CD4-positive, alpha-beta T cell treated with Interleukin-21 for 1 hour (primary cell): Measurements from ENCODE around the gene PTK7.
A peak's percentile ranks its signal among the peaks of the same experiment; 100 is the strongest.
"Not testable (repeated sequence)": the region's sequence is repeated elsewhere in the genome, so short reads cannot be mapped to it uniquely, and the experiment has no call there.

Source experiments
- DNase-seq: peaks from one replicate; pipeline ENCODE4 v3.0.0-alpha.2; 2020

PTK7 gene

DNA sequence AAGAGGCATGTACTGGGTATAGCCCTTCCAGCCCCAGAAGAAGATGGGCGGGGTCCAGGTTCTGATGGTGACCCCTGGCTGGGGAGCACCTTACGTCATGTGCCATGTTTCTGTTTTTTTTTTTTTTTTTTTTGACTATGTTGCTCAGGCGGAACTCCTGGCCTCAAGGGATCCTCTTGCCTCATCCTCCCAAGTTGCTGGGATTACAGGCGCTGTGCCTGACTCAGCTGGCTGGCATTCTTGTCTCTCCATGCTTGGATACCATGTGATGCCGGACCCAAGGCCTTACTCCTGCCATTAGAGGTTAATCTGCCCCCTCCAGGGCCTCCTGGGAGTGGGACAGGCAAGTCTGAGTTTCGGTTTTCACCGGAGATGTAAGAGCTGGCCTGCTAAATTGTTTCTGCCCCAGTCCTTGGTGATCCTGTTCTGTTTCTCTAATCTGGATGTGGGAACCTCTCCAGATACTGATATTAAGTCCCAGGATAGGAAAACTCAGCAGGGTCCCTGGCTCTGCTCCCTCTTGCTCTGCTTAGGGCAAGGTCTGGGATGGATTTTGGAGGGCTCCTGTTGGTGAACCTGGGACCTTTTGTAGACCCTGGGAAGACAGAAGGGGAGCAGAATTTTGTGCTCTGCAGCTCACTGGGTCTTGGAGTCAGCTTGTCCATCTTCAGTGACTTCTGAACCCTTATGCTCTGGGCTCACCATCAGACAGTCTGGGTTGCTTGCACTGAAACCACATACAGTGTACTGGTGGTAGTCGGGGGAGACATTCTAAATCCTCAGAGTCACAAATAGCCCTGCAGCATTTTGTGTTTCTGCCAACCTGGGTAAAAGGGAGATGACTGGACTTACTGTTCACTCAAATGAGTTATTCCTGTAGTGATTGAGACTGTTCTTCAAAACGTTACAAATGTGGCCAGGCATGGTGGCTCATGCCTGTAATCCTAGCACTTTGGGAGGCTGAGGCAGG, 45.1 kb downstream of the PTK7 start:
- DNase-seq, result no peak

DNA sequence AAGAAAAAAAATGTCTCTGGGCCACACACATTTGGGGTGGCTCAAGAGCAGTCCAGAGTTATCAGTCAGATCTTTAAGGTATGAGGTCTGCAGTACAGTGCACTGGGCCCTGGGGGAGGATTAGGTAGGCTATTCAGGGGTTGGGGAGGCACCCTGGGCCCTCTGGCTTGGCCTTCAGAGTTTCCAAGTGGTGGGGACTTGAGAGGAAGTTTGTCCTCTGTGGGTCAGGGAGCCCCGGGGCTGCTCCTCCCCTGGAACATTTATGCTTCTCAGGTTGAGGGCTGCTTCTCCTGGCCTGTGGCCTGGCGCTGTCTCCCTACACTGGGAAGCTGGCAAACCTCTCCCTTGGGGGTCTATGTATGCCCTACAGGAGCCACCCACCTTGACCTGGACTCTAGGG, 46.0 kb downstream of the PTK7 start:
- no peak for DNase-seq

DNA sequence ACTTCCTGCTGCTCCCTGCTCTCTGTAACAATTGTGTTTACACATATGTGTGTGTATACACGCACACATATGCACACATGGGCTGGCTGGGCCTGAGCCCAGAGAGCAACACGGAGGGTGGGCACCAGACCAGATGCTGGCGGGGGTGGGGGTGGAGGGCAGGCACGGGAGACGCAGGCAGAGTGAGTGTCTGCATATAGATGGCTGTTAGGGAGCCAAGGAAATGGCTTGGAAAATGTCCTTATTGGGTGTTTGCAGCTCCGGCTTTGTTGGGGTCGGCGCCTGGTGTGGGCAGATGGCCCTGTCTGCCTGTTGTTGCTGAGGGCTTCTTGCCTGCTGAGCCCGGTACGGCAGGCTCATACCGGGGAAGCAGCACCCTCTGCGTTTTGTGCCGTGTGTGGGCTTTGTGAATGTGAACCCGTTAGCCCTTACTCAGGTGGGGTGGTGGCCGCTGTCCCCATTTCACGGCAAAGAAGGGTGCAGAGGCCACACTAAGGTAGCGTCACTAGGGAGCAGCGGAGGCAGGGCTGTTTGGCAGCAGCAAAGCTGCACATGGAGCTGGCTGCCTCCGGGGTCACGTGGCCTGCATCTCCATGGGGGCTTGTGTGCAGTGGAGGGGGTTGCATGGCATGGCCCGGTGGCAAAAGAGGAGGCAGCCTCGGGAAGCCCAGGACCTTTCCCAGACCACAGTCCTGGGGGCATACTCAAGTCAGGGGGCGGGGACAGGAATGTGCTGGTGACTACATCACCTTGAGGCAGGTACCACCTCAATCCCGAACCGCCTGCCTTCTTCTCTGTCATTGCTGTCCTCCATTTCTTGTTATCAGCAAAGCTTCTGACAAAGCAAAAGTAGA, 47.6 kb downstream of the PTK7 start:
- DNase-seq, result no peak

DNA sequence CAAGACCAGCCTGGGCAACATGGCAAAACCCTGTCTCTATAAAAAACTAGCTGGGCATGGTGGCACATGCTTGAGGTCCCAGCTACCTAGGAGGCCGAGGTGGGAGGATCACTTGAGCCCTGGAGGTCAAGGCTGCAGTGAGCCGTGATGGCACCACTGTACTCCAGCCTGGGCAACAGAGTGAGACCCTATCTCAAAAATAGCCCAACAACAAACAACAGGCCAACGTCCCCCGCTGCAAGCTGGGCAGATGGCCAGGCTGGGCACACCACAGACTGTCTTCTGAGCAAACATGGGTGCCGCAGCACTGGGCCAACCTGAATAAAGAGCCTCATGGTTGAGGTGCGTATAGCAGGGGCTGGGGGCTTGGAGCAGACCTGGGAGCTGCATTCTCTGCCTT, 48.4 kb downstream of the PTK7 start:
- no peak for DNase-seq

DNA sequence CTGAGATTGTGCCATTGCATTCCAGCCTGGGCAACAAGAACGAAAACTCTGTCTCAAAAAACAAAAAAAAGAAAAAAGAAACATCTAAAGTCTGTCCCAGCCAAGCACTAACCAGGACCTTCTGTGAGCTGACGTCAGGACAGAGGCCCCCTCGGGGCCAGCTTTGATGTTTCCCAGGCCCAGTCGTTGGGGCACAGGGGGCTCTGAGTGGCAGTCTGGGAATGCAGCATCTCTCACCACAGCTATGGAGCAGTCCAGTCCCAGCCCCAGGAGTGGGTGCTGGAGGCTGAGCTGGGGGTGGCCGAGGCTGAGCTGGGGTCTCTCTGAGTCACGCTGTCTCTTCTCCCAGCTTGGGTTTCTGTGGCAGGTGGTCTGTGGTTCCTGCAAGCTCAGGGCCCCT, 49.0 kb downstream of the PTK7 start:
- DNase-seq, result no peak

DNA sequence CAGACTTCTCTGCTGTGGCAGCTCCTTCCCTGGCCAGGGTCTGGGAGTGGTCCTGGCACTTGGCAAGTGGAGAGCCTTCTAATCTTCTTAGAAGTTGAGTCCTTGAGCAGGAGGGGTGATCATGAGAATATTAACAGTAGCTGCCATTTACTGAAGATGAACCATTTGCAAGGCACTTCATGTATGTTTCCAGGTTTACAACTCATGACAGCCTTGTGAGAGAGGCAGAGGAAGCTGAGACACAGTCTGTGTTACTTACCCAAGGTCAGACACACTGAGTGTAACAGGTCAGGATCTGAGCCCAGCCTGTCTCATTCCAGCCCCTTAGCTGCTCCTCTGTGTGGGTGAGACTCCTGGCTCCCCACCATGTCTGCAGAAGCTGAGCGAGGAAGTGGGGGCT, 49.4 kb downstream of the PTK7 start:
- no peak for DNase-seq

DNA sequence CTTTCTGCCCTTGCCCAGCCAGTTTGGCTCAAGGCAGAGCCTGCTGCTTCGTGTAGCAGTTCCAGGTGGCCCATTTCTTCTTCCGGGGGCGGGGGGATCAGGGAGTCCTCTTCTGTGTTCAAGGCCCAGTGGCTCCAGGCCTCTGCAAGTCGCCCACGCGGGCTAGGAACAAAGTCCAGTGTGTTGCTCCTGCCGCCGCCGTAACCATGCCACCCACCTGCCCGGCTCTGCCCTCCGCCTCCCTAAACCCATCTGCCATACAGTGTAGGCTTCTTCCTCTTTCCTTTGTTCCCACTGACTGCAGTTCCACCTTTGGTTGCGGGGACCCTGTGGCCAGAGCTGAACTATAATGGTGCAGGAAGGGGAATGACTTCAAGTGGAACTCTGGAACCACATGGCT, 51.1 kb downstream of the PTK7 start:
- DNase-seq, result no peak

DNA sequence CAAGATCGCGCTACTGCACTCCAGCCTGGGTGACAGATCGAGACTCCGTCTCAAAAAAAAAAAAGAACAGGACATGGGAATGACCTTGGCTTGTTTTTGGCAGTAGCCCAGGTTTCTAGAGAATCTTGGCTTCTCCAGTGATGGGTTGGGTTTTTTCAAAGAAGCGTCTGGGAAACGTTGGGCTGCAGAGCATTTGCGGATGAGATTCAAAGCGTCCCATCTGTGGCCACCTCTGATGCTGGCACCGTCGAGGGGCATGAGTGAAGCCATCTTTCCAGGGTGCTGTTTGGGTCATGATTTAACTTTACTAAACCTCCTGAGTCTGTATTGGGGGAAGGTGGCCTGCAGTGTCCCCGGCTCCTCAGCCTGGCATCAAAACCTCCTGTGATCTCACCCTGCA, 51.8 kb downstream of the PTK7 start:
- DNase-seq, result no peak

DNA sequence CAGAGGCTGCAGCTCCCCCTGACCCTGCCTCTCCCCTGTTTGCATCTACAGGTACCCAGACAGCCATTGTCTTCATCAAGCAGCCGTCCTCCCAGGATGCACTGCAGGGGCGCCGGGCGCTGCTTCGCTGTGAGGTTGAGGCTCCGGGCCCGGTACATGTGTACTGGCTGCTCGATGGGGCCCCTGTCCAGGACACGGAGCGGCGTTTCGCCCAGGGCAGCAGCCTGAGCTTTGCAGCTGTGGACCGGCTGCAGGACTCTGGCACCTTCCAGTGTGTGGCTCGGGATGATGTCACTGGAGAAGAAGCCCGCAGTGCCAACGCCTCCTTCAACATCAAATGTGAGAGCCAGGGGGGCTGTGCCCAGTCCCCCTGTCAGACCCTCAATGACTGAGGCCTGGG, 52.8 kb downstream of the PTK7 start:
- DNase-seq, result no peak

DNA sequence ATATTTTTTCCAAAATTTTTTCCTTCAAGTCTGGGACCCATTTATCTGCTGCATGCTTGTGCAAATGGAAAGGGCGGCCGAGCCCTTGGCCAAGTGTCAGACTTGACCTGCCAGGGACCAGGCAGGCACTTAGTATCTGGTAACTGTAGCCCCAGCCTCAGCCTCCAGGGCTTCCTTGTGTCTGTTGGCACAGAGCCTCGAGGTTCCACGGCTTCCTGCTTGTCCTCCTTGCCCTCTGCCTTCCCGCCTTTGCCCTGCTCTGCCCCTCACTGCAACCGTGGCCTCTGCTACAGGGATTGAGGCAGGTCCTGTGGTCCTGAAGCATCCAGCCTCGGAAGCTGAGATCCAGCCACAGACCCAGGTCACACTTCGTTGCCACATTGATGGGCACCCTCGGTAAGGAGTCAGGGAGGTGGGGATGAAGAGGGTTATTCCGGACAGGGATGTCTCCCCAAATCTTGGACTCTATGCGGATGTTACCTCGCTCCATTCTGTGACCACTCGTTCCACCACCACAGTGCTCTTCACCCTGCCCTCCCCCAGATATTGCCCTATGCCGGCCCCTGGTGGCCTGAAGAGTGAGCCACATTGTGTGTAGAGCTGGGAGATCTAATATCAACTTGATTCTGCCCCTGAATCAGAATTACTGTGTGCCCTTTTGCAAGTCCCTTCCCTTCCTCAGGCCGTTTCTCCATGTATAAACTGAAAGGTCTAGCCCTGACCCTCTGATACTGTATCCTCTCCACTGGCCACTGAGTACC, 53.5 kb downstream of the PTK7 start:
- DNase-seq, result peak; percentile 31

DNA sequence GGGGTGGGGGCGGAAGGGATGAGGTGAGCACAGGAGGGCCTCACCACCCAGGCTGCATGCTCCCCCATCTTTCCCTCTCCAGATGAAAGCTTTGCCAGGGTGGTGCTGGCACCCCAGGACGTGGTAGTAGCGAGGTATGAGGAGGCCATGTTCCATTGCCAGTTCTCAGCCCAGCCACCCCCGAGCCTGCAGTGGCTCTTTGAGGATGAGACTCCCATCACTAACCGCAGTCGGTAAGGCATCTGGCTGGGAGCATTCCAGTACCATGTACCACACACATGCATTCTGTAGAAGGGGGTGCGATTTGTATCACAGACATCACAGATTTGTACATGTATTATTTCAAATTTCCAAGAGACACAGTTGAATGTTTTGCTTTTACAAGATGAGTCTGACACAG, 54.3 kb downstream of the PTK7 start:
- DNase-seq, result no peak

DNA sequence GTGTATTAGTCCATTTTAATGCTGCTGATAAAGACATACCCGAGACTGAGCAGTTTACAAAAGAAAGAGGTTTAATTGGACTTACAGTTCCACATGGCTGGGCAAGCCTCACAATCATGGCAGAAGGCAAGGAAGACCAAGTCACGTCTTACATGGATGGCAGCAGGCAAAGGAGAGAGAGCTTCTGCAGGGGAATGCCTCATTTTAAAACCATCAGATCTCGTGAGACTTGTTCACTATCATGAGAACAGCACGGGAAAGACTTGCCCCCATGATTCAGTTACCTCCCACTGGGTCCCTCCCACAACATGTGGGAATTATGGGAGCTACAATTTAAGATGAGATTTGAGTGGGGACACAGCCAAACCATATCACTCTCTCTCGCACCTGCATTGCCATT, 55.3 kb downstream of the PTK7 start:
- not testable (repeated sequence) for DNase-seq

DNA sequence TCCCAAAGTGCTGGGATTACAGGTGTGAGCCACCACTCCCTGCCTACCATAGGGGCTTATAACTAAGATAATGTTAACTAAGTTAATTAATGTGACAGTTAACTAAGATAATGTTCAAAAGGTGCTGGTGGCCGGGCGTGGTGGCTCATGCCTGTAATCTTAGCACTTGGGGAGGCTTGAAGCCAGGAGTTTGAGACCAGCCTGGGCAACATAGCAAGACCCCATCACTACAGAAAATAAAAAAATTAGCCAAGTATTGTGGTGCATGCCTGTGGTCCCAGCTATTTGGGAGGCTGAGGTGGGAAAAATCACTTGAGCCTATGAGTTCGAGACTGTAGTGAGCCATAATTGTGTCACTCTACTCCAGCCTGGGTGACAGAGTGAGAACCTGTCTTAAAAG, 62.2 kb downstream of the PTK7 start:
- no peak for DNase-seq

DNA sequence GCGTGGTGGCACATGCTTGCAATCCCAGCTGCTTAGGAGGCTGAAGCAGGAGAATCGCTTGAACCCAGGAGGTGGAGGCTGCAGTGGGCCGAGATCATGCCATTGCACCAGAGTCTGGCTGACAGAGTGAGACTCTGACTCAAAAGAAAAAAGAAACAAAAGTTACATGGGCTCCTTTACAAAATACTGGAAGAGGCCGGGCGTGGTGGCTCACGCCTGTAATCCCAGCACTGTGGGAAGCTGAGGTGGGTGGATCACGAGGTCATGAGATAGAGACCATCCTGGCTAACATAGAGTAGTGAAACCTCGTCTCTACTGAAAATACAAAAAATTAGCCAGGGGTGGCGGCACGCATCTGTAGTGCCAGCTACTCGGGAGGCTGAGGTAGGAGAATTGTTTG, 63.9 kb downstream of the PTK7 start:
- DNase-seq, result not testable (repeated sequence)

DNA sequence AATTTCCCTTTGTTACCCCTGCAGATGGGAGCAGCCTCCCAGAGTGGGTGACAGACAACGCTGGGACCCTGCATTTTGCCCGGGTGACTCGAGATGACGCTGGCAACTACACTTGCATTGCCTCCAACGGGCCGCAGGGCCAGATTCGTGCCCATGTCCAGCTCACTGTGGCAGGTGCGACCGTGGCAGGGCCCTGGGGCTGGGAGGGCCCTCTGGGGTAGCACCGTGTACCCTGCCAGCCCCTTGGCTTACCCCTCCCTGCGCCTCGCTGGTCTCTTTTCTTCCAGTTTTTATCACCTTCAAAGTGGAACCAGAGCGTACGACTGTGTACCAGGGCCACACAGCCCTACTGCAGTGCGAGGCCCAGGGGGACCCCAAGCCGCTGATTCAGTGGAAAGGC, 65.5 kb downstream of the PTK7 start:
- DNase-seq, result no peak

DNA sequence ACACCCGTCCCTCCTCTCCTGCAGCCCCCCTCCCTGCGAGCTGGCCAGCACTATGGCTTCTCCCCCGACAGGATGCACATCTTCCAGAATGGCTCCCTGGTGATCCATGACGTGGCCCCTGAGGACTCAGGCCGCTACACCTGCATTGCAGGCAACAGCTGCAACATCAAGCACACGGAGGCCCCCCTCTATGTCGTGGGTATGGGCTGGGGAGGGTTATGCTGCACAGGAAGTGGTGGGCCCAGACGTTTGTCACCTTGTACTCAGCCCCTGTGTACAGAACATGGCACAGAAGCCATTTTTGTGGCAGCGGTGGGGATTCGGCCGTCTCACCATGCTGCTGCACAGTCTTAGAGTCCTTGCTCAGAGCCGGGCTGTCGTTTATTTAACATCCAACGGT, 66.0 kb downstream of the PTK7 start:
- peak; percentile 34 for DNase-seq

DNA sequence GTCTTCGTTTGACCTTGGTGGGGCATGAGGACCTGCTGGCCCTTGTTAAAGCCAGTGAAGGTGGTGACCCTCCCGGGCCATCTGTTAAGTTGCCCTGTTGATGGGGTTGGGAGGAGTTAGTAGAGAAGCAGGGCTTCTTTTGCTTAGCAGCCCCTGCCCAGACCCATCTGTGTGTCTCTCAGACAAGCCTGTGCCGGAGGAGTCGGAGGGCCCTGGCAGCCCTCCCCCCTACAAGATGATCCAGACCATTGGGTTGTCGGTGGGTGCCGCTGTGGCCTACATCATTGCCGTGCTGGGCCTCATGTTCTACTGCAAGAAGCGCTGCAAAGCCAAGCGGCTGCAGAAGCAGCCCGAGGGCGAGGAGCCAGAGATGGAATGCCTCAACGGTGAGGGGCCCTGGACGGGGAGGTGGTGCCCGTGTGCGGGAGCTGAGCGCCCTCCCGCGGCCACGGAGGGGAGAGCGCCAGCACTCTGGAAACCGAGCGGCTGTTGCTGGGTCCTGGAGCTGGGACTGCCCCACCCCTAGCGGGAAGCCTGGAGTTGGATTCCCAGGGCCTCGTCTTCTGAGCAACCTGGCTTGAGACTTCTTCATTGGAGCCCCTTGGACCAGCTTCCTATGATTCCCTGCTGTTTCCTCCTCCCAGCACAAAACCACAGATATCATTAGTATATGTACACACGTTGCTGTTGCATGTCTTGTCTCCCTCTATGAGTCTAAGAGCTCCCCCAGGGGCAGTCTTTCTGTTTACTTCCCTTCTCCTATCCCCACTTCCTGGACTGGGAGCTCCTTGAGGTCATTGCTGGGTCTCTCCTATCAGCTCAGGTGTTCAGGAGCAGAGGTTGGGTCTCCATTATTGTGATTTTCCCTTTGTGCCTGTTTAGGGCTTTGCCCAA, 67.4 kb downstream of the PTK7 start:
- DNase-seq, result peak; percentile 77

DNA sequence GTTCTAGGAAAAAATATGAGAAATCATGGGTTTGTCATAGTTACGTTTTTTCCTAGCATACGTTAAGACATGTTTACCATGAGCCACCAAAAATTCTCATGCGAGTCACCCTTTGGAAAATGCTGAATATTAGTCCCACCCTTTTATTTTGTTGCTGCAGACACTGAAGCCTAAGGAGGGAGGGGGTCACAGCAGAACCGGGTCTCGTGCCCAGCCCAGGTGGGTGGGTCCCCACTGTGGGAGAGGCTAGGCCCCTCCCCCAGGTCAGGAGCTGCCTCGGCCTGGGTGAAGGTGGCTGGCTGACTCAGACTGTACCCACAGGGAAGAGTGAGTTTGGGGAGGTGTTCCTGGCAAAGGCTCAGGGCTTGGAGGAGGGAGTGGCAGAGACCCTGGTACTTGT, 68.8 kb downstream of the PTK7 start:
- no peak for DNase-seq

DNA sequence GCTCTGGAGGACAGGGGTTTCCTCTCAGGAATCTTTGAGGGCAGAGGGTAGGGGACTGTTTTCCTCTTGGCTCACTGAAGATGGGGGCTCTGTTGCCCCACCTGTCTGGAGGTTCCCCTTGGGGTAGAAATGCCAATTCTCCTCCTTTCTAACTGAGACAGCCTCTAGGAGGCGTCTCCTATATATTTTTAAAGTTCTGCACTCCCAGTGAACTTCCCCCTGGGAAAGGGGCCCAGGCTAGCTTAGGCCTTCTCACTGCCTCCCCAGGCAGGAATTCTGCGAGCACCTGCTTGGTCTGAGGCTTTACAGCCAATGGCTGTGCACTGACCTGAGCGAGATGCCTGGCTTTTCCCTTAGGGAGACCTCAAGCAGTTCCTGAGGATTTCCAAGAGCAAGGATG, 70.1 kb downstream of the PTK7 start:
- DNase-seq, result no peak

DNA sequence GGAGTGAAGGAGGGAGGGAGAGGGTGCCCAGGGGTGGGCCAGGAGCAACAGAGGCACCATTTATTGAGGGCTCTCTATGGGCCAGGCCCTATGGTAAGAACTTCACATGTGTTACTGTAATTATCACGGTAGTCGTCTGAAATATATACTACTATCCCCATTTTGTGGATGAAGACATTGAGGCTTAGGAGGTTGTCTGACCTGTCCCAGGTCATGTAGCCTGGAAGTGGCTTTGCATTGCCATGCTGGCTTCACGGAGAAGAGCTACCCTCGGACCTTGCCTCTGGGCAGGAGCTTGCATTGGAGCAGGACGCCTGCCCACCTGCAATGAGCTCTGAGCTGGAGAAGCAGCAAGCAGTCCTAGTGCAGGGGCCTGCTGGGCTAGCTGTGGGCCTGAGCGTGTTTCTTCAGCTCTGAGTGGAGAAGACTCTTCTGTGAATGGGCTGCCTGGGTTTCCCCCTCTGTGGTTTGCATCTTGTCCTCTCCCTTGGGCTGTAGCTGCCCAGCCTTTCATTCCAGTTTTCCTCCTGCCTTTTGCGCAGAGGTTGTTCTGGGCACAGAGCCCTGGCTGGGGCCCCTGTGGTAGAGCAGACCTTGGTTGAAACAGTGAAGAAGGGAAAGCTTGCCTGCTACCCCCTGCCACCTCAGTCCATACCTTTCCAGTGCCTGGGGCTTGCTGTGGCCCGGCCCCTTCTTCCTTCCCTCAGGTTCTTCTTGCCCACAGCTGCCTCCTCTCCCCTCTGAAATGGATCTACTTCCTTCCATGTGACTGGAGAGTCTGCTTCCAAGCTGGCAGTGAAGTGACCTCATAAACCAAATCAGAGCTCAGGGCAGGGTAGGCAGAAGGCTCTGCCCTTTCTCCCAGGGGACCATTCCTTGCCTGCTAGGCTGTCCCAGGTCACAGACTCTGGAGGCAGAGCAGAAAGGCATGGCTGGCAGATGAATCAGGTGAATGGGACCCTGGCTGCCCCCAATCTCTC, 70.9 kb downstream of the PTK7 start:
- no peak for DNase-seq
